GM21529 (cell line): ENCODE data around the gene HOXB4.

Experiments used
- ATAC-seq: cut with Tn5 transposase; IDR thresholded peaks from one replicate; pipeline ENCODE4 v1.9.1; 2021; ENCODE audit not compliant: unreplicated experiment

Gene HOXB4

DNA sequence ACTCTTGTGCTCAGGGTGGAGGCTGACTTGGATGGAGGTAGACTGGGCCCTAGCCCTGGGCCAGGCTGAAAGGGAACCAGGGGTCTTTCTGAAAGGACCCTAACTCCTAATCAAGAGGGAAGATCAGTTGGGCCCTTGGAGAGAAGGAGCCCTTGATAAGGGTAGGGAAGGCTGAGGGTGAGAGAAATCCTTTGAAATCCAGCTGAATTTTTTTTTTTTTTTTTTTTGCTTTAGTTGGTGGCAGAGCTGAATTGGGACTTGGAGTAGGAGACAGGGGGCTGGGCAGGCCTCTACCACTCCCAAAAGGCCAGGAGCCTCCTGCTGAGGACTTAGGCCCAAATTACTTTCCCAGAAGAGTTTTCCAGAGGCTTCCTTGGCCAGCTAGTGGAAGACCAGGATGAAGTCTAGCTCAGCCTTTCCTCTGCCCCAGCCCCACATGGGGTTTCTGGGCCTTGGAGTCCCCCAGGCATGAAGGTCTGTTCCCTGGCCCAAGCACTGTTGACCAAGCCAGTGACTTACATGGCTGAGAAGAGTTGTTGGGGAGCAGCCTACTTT is 12.5 kb upstream of the HOXB4 start:
- ATAC-seq, result no peak

DNA sequence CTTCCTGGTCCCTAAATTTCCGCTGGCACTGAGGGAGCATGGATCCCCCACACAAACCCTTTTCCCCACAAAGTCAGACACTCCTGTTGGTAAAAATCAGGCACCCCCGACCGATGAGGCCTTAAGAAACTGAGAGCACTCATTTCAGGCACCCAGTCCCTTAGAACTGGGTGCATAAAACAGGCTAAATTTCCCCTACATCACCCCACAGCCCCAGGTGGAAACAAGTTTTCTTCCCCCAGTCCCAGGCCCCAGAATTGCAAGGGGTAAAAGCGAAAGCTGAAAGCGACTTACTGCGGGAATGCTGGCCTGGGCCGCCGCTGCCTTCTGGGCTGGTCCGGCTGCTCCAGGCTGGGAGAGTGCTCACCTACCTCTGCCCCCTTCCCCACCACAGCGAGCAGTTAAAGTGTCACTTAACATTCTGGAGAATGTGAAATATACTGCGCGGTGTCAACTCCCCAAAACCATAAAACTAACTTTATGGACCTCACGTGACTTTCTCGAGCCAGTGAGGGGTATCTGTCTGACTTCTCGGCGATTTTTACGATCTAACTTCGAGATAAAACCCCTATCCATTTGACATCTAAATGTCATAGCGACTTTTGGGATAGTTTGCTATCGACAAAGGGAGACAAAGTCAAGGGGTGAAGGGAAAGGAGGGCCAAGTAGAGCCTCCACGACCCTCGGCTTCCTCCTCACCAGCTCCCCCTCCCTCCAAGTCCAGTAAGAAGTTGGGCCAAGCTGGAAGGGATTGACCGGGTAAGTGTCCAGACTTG is 11.9 kb upstream of the HOXB4 start, which contains the start of gene HOXB3:
HOXB3 (minus strand) TSS at position 411 of the 776 bp plus-strand sequence. CDS start 37,767 bp downstream, outside the sequence.
- no peak for ATAC-seq

DNA sequence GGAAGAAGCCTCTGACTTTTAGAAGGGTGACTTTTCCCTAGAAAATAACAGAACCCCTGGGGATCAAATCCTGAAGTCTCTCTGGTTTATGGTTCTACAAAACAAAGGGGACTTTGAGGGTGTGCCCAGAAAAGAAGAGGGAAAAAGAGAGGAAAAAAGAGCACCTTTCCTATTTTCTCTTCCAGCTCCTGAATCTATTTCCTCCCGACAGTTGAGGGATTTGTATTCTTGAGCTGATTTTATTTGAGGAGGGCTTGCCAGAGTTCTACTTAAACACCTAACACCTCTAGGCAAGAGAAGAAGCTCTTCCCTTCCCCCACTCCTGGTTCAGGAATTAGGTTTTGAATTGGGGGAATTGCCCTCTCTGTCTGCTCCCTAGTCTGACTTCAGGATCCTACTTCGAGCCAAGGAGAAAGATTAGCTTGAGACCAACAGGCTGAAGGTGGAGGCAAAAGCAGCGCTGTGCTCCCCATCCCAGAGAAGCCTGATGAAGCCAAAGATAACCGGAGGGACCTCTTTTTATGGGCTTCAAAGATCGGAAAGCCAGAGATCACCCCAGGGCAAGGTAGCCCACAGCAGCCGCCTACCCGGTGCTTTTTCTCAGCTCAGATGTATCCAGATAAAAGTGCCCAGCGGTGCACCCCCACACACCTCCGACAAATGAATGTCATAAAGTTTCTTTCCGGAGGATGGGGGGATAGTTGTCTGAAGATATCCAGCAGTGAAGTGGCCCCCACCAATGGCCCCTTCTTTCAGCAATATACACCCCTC is 11.1 kb upstream of the HOXB4 start:
- ATAC-seq, result no peak

DNA sequence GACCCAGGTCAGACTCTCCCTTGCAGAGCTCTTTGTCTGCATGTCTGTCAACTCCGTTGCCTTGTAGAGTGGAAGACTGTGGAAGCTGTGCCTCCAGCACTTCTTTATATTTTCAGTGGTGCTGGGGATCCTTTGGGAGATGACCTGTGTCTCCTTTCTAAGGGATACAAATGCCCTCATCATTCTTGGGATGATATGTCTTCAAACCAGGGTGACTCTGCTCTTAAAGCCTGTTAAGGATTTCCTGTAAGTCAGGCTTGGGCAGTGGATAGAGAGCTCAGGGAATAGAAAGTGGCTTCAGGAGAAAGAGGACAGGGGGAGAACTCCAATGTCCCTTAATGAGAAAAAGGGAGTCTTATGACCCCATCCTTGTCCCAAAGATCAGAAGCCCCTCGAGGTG is 10.4 kb upstream of the HOXB4 start:
- no peak for ATAC-seq

DNA sequence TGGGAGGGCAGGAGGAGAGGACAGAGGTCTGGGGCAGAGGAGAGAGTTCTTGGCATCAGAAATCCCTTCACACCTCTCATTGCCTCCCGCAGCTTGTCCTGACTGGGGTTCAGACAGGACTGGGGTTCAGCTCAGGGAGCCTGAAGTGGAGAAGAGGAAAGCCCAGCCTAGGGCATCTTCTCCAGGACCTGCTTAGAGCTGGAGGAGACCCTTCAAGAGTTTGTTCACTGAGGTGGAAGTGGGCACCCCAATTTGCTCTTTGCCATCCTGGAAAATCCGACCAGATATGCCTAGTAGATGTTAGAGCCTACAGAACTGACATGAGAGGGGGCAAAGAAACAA is 9.9 kb upstream of the HOXB4 start:
- ATAC-seq, result no peak

DNA sequence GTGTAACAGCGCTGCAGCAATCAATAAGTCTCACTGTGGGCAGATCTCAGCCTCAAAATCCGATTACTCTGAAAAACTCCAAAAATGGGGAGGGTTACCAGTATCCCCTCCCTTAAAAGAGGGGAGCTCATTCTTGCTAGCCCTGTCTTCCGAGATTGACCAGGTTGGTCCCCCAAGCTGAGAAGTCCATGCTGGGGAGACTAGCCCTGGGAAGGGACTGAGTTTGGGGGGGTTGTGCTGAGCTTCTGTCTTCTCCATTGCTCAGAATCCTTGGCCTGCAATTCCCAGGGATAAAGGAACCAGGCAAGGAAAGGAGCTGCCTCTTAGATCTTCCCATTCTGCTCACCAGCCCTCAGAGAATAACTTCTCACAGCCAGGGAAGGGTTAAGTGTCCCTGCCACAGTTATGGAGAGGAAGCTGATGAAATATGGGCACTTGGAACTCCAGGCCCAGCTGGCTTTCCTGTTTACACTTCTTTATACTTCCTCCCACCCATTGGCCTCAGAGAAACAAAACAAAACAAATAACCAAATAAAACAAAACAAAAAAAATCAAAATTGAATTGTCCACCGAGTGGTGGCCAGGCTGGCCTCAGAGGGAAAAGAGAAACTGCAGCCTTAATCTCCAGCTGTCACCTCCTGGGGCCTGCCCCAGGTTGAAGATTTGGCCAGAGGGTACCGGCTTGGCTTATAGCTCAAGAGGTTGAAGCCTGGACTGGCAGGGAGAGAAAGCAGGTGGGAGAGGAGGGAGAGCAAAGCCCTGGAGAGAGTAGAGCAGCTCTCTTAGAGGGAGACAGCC is 9.3 kb upstream of the HOXB4 start:
- no peak for ATAC-seq

DNA sequence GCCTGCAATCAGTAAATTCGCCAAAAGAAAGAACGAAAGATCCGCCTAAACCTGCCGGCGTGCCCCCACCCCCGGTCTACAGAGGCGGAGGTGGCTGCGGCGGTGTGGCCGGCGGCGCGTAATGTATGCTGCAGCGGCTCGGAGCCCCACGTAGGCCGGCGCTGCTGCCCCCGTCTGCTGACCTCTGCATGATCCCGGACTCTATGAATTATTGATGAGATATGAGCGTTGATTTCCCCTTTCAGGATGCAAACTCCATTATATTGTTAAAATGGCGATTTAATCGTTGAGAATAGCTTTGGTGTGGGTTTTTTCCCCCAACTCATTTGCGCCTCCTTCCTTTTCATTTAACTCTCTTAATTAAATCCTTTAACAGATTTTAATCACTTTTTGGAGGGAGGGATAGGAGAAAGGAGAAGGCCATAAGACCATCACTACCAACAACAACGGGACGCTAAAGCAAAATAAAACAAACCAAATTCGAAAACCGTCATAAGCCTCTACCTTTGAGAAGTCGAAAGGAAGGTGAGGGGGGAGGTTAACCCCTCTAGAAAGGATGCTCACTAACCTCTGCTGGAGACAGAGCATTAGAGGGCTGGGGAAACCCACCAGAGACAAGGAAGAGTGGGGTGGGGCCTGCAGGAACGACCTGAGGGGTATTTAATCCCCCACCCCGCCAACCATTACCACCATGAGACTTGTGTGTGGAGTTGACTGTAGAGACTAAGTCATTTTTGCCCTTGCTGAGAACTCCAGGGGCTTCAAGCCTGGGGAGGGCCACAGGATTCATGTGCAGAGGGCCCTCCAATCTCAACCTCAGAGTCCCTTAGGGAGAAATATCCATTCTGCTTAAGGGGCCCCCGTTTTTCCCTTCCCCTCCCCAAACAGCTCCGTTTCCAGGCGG is 8.5 kb upstream of the HOXB4 start:
- ATAC-seq, result no peak

DNA sequence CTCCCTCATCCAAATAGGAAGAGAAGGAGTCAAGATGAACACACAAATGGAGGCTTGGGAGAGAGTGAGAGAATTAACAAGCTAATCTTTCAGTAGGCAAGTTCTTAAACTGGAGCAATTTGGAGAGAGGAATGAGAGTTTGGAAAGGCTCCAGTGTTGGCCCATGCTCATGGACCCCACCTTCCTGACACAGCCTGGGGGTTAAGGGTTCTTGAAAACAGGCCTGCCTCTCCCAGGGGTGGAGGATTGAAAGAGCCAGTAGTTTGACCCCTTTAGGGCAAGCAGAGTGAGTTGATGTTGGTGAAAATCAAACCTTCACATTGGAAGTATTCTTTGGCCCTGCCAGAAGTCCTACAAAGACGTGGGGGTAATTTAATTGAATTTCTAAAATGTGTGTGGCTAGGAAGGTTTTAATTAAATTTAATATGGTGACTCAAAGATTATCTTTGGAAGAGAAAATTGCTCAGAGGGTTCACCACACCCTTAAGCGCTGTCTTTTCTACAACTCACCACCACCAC is 6.1 kb upstream of the HOXB4 start:
- ATAC-seq, result no peak

DNA sequence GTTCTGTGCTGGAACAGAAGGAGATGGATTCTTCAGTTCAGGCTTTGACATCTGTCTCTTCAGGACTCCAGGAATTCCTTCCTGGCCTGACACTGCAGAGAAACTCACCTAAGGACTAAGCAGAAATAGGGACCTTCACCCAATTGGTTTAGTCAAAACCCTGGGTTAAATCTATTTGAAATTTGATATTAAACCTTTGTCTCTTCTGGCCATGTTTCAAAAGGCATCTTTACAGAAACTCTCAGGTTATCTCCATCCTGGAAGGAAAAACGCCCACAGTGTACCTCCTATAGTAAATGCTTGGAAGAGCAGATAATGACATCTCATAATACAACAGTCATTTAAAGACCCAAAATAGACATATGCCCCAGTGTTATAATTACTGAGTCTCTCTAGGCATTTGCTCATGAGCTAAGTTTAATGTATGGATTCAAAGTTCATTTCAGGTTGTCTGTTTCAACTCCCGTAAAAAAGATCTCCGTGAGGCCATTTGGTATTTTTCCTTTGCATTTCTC is 5.6 kb upstream of the HOXB4 start:
- ATAC-seq, result no peak

DNA sequence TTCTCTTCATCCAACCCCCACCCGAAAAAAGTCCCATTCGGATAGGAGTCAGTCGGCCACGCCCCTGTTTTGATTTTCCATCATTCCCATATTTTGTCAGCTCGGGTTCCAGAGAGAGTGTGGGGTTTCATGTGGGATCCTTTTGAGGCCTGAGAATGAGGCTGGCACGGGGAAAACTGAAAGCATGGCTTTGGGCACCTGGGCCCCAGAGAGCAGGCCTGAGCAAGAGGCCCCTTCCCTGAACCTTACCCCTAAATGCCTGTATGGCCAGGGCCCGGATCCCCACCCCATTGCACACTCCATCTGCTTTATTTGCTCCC is 4.6 kb upstream of the HOXB4 start:
- ATAC-seq, result no peak

DNA sequence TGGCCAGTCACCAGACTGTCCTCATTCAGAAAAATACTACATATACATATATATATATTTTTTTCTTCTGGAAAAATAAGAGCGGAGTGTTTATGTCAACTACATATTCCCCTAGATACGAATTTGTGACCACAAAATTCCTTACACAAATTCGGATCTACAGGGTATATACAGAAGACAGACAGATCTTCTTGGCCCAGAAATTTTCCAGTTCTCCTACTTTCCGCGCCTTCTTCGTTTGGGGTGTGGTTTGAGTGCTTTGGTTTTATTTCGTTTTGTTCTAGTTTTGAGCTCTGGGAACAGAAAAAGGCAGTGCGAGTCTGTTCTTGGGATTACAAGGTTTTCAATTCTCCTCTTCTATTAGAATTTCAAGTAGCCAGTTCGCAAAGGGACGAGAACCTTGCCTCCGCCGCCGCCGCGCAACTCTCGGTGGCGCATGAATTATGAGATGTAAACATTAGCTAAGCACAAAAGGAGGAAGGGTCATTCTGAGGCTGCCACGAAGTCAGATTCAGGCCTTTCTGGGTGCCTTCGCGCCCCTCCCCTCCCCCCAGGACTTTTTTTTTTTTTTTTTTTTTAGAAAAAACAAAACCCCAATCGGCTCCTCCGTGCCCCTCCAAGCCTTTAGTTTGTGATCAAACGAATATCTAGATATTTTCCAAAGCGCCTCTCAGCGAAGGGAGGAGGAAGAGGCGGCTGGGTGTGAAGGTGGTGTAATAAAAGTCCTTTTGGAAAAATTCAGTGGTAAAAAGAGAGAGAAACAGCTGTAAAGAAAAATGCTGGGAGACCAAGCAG is 1.8 kb upstream of the HOXB4 start:
- no peak for ATAC-seq

DNA sequence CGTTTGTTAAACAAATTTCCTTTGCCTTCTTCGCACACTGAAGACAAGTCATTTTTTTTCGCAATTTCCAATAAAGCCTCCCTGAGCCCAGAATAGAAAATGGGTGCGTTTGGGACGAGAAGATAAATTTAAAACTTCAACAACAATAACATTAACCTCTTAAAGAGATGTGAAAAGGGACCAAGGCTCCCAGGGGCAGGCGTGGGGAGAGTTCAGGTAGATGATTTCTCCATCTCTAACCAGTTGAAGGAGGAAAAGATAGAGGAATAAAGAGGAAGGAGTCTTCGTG is 1.3 kb upstream of the HOXB4 start:
- no peak for ATAC-seq

DNA sequence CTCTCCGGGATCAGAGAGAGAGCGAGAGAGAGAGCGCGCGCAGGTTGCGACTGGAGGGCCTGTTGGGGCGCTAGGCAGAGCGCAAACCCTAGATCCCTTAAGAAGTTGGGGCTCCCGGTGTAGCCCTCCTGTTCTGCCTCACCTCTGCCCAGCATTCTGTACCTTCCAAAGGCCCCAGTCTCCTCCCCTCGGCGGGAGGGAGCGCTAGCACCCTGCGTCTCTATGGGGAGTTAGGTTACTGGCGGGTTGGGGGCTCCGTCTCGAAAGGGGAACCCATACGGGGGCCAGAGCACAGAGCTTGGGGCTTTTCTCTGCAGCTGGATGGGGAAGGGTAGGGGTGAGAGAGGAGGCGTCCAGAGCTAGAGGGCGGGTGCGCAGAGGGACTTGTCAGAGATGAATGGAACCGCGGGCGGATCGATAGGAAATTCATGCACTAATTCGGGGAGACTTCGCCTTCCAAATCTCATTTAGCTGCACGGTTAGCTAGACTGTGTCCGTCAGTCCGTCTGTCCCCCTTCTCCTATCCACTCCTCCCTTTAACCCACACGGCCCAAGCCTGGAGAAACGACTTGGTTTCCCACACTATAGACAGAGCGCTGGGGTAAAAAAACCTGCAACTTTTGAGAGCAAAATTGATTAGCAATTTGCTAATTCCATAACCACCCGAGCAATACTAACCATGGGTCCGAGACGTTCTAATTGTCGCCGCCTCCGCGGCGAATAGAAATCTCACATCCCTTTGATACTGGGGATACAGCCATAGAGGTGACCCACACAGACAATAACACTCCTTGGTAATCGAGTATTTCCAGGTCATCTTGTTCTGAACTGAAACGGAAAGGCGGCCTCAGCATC is 693 bp upstream of the HOXB4 start:
- ATAC-seq, result peak; percentile 21

DNA sequence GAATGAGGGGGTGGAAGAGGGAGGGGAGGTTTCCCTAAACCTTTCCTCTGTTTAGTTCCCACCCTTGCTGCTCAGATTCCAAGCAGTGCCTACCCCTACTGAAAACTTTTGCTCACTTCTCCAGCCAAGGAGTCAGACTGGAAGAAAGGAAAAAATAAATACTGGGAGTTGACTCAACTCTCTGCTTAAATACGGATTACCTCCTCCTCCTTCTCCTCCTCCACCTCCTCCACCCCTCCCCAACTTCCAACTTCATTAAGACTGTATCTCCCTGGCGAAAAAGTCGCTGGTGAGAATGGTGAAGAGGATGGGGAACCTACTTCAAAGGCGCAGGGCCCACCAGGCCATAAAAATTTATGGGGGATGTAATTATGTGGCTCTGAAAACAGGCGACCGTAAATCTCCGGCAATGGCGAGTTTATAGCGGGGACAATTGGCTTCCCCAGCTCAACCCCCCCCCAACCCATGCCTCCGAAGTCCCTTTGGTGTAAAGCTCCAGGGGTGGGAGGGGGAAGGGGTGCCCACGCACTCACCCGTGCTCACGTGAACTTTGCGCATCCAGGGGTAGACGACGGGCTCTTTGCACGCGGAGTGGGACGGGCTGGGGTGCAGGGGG is 712 bp downstream of the HOXB4 start:
- no peak for ATAC-seq

DNA sequence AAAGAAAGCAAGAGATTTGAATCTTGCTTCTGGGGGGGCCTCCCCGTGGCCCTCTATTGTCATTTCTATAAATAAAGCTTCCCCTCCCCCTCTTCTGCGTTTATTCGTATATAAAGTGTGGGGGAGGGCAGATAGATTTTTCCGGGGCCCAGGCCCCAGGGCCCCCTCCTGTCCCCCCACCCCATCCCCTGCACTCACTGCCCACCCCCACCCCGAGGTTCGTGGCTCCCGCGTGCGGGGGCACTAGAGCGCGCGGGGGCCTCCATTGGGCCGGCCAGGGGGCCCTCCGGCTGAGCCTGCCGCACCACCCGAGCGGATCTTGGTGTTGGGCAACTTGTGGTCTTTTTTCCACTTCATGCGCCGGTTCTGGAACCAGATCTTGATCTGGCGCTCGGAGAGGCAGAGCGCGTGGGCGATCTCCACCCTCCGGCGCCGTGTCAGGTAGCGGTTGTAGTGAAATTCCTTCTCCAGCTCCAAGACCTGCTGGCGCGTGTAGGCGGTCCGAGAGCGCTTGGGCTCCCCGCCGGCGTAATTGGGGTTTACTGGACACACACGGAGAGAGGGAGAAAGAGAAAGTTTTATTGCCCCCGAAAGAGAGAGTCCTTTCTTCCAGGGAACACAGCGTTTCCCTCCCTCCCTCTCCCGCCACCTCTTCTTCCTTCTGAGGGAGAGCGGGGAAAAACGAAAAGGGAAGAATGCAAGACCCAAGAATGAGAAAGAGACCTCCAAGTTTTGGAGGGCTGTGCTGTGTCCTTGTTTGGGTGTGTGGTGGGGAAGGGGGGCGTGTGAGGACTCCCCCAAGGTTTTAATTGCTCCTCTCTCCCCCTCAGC is 1.5 kb downstream of the HOXB4 start:
- no peak for ATAC-seq

DNA sequence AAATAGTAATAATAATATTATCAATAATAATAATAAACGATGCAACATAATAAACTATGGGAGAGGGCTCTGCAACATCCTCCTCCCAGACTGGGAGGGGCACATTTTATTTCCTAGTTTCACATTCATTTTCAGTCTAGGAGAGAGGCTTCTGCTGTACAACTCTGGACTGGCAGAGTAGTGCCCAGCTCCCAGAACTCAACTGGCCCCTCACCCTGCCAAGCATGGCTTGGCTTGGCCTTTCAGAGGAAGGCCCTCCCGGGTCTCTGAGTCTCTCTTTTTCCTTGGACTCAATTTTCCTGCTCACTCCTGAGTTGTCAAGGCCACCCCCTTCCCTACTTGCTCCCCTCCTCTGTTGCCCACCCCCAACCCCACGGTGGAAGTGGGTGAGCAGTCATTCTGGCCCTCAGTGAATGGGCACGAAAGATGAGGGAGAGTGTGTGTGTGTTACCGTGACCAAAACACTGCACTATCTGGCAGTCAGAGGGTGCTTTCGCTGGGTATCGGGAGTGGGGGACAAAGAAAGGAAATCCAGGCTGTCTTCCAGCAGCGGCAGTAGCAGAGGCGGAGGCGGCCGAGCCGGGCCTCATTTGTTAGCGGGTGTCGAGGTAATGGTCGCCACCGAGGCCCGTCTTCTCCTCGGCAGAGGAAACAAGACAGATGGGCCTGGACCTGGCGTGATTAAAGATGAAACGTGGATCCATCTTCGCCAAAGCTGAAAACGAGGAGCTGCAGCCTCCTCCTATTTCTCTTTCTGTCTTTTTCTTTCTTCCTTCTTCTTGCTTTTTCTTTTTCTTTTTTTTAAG is 2.3 kb downstream of the HOXB4 start:
- no peak for ATAC-seq
